GM12874 (cell line): ENCODE measurements around the gene HCN2.

Source experiments
- CTCF ChIP-seq: IDR thresholded peaks from 2 replicates; pipeline ENCODE4 v1.5.1; 2011; ENCODE audit warnings: low read depth, mild to moderate bottlenecking, control low read depth, low read length, moderate library complexity; ENCODE audit not compliant: insufficient read depth

Gene HCN2

GRCh38 chr19:651991-652390 lies 62.3 kb downstream of the HCN2 start:
- no peak for TF ChIP-seq CTCF

GRCh38 chr19:652467-653389 lies 63.0 kb downstream of the HCN2 start:
- TF ChIP-seq CTCF: no peak

GRCh38 chr19:653425-653824 lies 63.7 kb downstream of the HCN2 start:
- no peak for TF ChIP-seq CTCF

GRCh38 chr19:655691-656090 lies 66.0 kb downstream of the HCN2 start:
- no peak for TF ChIP-seq CTCF

GRCh38 chr19:656751-657559 lies 67.3 kb downstream of the HCN2 start:
- no peak for TF ChIP-seq CTCF

GRCh38 chr19:657611-658010 lies 67.9 kb downstream of the HCN2 start:
- no peak for TF ChIP-seq CTCF

- no peak for TF ChIP-seq CTCF
Observed at GRCh38 chr19:658059-658839, 68.6 kb downstream of the HCN2 start.
